ENCODE data around the gene EPM2AIP1. TPM values are rescaled to one million over a fixed set of nuclear protein-coding genes. Genes with fewer than 3 reads are reported as not detected.

EPM2AIP1 gene
- total RNA-seq, 1 experiment from 2014 or later, result 8.7 TPM

- BruUV-seq (replicated peaks), result no TSS peak
- Histone ChIP-seq H3K4me2 (ENCODE audit: low read length) (no peak overlapping the region), H3K36me3 (ENCODE audit: control insufficient read depth in 1 of 2, insufficient read depth in 2 of 2, low read length in 2 of 2) (no peaks in the 10 kb centered on the region), H4K20me1 (ENCODE audit: insufficient read depth) (no peaks in the 10 kb centered on the region), H3K4me3 (replicated peaks in 1 of 2; ENCODE audit: low read depth in 1 of 2, low read length in 2 of 2) (no peak overlapping the region), H3K9me3 (ENCODE audit: control insufficient read depth in 1 of 2, insufficient read depth in 1 of 2, low read depth in 1 of 2, low read length in 2 of 2) (no peaks in the 10 kb centered on the region), H3K27me3 (ENCODE audit: insufficient read depth, low read length) (no peaks in the 10 kb centered on the region), H3K4me1 (ENCODE audit: control insufficient read depth in 1 of 2, insufficient read depth in 2 of 2, low read length in 2 of 2) (no peaks in the 10 kb centered on the region), H3K79me2 (ENCODE audit: insufficient read depth, low read length) (no peaks in the 10 kb centered on the region), H3K27ac (ENCODE audit: low read depth, low read length) (no peak overlapping the region), H3K9me2 (ENCODE audit: insufficient read depth) (no peaks in the 10 kb centered on the region), H3K9ac (ENCODE audit: low read length) (no peak overlapping the region), H2AFZ (ENCODE audit: low read depth, low read length, poor library complexity, severe bottlenecking) (no peak overlapping the region)
- ChIA-PET POLR2A (no interaction called here), RAD21 (ENCODE audit: low non-redundant PET in 1 of 2, low total read pairs in 2 of 2, uncharacterized antibody in 2 of 2, unreplicated experiment in 2 of 2) (no interaction called here), CTCF (interaction anchor here (1.4 kb wide), 1 partner anchor 18 kb away, joined by 4 read pairs; no protein-coding TSS in a partner anchor)
- DNase-seq (ENCODE audit: low read depth, low spot score), result no peak
- intact Hi-C loops (cut with micrococcal nuclease), result no loop called here
- TF ChIP-seq ZFX (IDR thresholded peaks at IDR 0.05), result no peak
- TF ChIP-seq MAX (IDR thresholded peaks at IDR 0.05), result no peak
- TF ChIP-seq TCF7L2 (IDR thresholded peaks at IDR 0.05; ENCODE audit: borderline replicate concordance, extremely low read depth, insufficient read depth, insufficient read length), result no peak
- no peak for TF ChIP-seq CEBPB (IDR thresholded peaks at IDR 0.05; ENCODE audit: low read depth)
- TF ChIP-seq FOSL1 (IDR thresholded peaks at IDR 0.05; ENCODE audit: low read depth), result no peak
- no peak for TF ChIP-seq SIN3A (IDR thresholded peaks at IDR 0.05; ENCODE audit: low read depth)
- TF ChIP-seq SP1 (IDR thresholded peaks at IDR 0.05; ENCODE audit: low read depth), result no peak
- TF ChIP-seq ATF3 (IDR thresholded peaks at IDR 0.05), result no peak
- no peak for TF ChIP-seq ELF1 (IDR thresholded peaks at IDR 0.05; ENCODE audit: borderline replicate concordance, low read depth)
- TF ChIP-seq JUND (IDR thresholded peaks at IDR 0.05), result no peak
- no peak for TF ChIP-seq EGR1 (IDR thresholded peaks at IDR 0.05; ENCODE audit: low read depth)
- no peak for ATAC-seq
These were observed 51.8 kb downstream of the EPM2AIP1 start for GRCh38 chr3:36941162-36941561.

GRCh38 chr3:36937492-36937891, 55.4 kb downstream of the EPM2AIP1 start:
- Histone ChIP-seq H3K4me1 (ENCODE audit: control insufficient read depth in 1 of 2, insufficient read depth in 2 of 2, low read length in 2 of 2) (peaks cover 2 to 4% of the 10 kb centered on the region in 2 experiments; a peak in 1 of 4 replicates), H4K20me1 (ENCODE audit: insufficient read depth) (no peaks in the 10 kb centered on the region), H3K9ac (ENCODE audit: low read length) (no peak overlapping the region), H3K27ac (ENCODE audit: low read depth, low read length) (no peak overlapping the region), H3K79me2 (ENCODE audit: insufficient read depth, low read length) (no peaks in the 10 kb centered on the region), H3K9me2 (ENCODE audit: insufficient read depth) (no peaks in the 10 kb centered on the region), H3K36me3 (ENCODE audit: control insufficient read depth in 1 of 2, insufficient read depth in 2 of 2, low read length in 2 of 2) (no peaks in the 10 kb centered on the region), H3K4me3 (replicated peaks in 1 of 2; ENCODE audit: low read depth in 1 of 2, low read length in 2 of 2) (no peak overlapping the region), H3K4me2 (ENCODE audit: low read length) (no peak overlapping the region), H3K27me3 (ENCODE audit: insufficient read depth, low read length) (no peaks in the 10 kb centered on the region), H3K9me3 (ENCODE audit: control insufficient read depth in 1 of 2, insufficient read depth in 1 of 2, low read depth in 1 of 2, low read length in 2 of 2) (no peaks in the 10 kb centered on the region), H2AFZ (ENCODE audit: low read depth, low read length, poor library complexity, severe bottlenecking) (no peak overlapping the region)
- ChIA-PET CTCF (no interaction called here), RAD21 (ENCODE audit: low non-redundant PET in 1 of 2, low total read pairs in 2 of 2, uncharacterized antibody in 2 of 2, unreplicated experiment in 2 of 2) (no interaction called here), POLR2A (no interaction called here)
- DNase-seq (ENCODE audit: low read depth, low spot score) (no peak), ATAC-seq (no peak)
- no TSS peak for BruUV-seq (replicated peaks)
- intact Hi-C loops (cut with micrococcal nuclease), result no loop called here
- TF ChIP-seq SIN3A (IDR thresholded peaks at IDR 0.05; ENCODE audit: low read depth), result no peak
- TF ChIP-seq EZH2phosphoT487 (IDR thresholded peaks at IDR 0.05; ENCODE audit: borderline replicate concordance), result no peak
- TF ChIP-seq REST (IDR thresholded peaks at IDR 0.05; ENCODE audit: low read depth), result no peak
- TF ChIP-seq POLR2AphosphoS5 (IDR thresholded peaks at IDR 0.05; ENCODE audit: low read depth, low read length), result no peak
- no peak for TF ChIP-seq TCF7L2 (IDR thresholded peaks at IDR 0.05; ENCODE audit: borderline replicate concordance, extremely low read depth, insufficient read depth, insufficient read length)
- TF ChIP-seq ZFX (IDR thresholded peaks at IDR 0.05), result no peak
- no peak for TF ChIP-seq CEBPB (IDR thresholded peaks at IDR 0.05; ENCODE audit: low read depth)
- TF ChIP-seq YY1 (IDR thresholded peaks at IDR 0.05; ENCODE audit: extremely low read depth, insufficient replicate concordance, low read depth, low read length), result no peak
- no peak for TF ChIP-seq CBX3 (IDR thresholded peaks at IDR 0.05; ENCODE audit: low read depth)
- no peak for TF ChIP-seq POLR2A (IDR thresholded peaks at IDR 0.05; ENCODE audit: borderline replicate concordance, extremely low read depth, insufficient read depth, insufficient read length)
- TF ChIP-seq ZNF274 (IDR thresholded peaks at IDR 0.05; ENCODE audit: low read depth, low read length), result no peak
- no peak for TF ChIP-seq JUND (IDR thresholded peaks at IDR 0.05)
- no peak for TF ChIP-seq ELF1 (IDR thresholded peaks at IDR 0.05; ENCODE audit: borderline replicate concordance, low read depth)
